Immature natural killer cell (primary cell): ENCODE measurements around the gene GPAT3. TPM values are rescaled to one million over a fixed set of nuclear protein-coding genes. Genes with fewer than 3 reads are reported as not detected.
"Not testable (repeated sequence)": the region's sequence is repeated elsewhere in the genome, so short reads cannot be mapped to it uniquely, and the experiment has no call there.

Source experiments
- DNase-seq, 3 donors: peaks; one replicate each; pipeline ENCODE4 v3.0.0; 2022; ENCODE audit warnings: mixed read lengths in 1 of 3
- H3K27ac Mint-ChIP-seq, 6 donors: one replicate each; pipeline ENCODE4 v1.8.0; 2020; ENCODE audit warnings: mixed read lengths in 6 of 6, mild to moderate bottlenecking in 5 of 6, inconsistent platforms in 4 of 6, moderate library complexity in 3 of 6
- H3K27me3 Mint-ChIP-seq, 3 donors: one replicate each; pipeline ENCODE4 v1.8.0; 2020 to 2021; ENCODE audit warnings: low read depth in 3 of 3, mild to moderate bottlenecking in 3 of 3, mixed read lengths in 3 of 3, moderate library complexity in 3 of 3, inconsistent platforms in 1 of 3
- H3K36me3 Mint-ChIP-seq, 3 donors: one replicate each; pipeline ENCODE4 v1.8.0; 2020; ENCODE audit warnings: mixed read lengths in 3 of 3, inconsistent platforms in 2 of 3, mild to moderate bottlenecking in 2 of 3
- H3K4me1 Mint-ChIP-seq, 2 donors: one replicate each; pipeline ENCODE4 v1.8.0; 2020; ENCODE audit warnings: inconsistent platforms in 2 of 2, mild to moderate bottlenecking in 2 of 2, mixed read lengths in 2 of 2, moderate library complexity in 1 of 2
- H3K4me3 Mint-ChIP-seq, 5 donors: one replicate each; pipeline ENCODE4 v1.8.0; 2020; ENCODE audit warnings: mild to moderate bottlenecking in 5 of 5, mixed read lengths in 5 of 5, inconsistent platforms in 3 of 5, moderate library complexity in 3 of 5
- H3K9me3 Mint-ChIP-seq, 6 donors: one replicate each; pipeline ENCODE4 v1.8.0; 2020; ENCODE audit warnings: mild to moderate bottlenecking in 6 of 6, mixed read lengths in 6 of 6, inconsistent platforms in 4 of 6, moderate library complexity in 3 of 6
- polyA plus RNA-seq, 3 donors: library from polyadenylated mRNA; unstranded; fragments of 300-500 nt; fragmentation: Illumina TruSeq; gene quantifications; one replicate each; pipeline ENCODE4 v1.2.3, GENCODE V29; 2021

Gene GPAT3
- polyA plus RNA-seq, 3 donors from 2014 or later, result 0.56 to 2.1 TPM; not detected in 1

DNA sequence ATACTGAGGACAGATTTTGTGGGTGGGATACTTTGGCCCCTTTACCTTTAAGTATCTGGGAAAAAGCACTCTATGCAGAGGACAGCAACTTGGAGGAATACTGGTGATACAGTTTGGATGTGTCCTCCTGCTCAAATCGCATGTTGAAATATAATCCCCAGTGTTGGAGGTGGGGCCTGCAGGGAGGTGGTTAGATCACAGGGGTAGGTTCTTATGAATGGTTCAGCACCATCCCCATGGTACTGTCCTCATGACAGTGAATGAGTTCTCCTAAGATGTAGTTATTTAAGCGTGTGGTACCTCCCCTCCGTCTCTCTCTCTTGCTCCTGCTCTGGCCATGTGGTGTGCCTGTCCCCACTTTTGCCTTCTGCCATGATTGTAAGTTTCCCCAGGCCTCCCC is 24.6 kb downstream of the GPAT3 start:
- DNase-seq, result no peak
- Mint-ChIP-seq H3K9me3 (no peaks in the 10 kb centered on the region), H3K36me3 (no peaks in the 10 kb centered on the region), H3K4me1 (no peaks in the 10 kb centered on the region), H3K27me3 (peaks cover 0 to 5% (median 0%) of the 10 kb centered on the region in 3 donors), H3K4me3 (no peak overlapping the region), H3K27ac (no peak overlapping the region)

DNA sequence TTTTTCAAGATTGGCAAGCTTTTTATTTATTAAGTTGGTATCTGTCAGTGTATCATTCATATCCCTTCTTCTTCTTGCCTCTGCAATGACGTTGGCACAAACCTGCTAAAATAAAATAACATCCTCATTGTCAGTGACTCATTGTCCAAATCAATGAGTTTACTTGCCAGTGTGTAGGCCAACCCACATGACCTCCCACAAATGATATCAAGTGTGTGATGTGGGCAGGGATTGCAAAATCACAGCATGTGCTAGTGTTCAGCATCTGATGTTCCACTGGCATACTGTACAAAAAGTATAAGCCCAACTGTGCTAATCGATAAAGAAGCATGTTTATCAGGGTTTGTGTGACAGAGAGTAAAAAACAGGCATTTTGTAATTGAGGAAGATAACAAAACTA is 25.5 kb downstream of the GPAT3 start:
- DNase-seq, result no peak
- H3K4me3 Mint-ChIP-seq, result no peak overlapping the region
- no peaks in the 10 kb centered on the region for H3K4me1 Mint-ChIP-seq
- H3K9me3 Mint-ChIP-seq, result no peaks in the 10 kb centered on the region
- no peaks in the 10 kb centered on the region for H3K36me3 Mint-ChIP-seq
- no peak overlapping the region for H3K27ac Mint-ChIP-seq
- H3K27me3 Mint-ChIP-seq, result peaks cover 0 to 5% (median 2%) of the 10 kb centered on the region in 3 donors

DNA sequence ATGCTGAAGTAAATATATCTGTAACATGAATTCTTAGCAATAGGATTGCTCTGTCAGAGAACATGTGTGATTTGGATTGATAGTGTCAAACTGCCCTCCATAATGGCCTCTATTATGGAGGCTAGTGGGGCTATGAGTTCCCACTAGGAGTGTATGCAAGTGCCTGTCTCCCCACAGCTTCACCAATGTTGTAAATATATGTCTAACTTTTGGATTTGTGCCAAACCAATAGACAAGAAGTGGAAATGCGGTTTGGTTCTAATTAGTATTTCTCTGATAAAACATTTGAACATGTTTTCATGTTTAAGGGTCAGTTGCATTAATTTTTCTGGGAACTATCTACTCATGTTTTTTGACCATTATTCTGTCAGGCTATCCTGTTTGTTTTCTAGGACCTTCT is 28.1 kb downstream of the GPAT3 start:
- Mint-ChIP-seq H3K9me3 (no peaks in the 10 kb centered on the region), H3K36me3 (no peaks in the 10 kb centered on the region), H3K27ac (no peak overlapping the region), H3K4me1 (no peaks in the 10 kb centered on the region), H3K4me3 (no peak overlapping the region), H3K27me3 (peaks cover 0 to 4% (median 2%) of the 10 kb centered on the region in 3 donors)
- DNase-seq, result no peak

DNA sequence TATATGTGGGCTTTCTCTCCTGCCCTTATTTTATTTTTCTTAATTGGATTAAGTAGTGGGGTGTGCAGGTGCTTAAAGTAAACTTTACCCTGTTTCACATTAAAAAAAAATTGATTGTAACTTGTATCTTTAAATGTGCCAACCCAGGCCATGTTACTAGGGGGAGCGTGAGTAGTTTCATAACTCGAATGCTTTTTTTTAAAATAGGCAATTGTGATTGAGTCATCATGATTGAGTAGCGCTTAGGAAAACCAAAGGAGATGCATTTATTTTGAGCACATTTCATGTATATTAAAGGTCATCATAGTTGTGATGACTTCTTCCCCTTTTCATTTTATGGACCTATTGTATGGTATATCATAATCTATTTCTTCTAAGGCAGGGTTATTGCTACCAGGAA is 32.2 kb downstream of the GPAT3 start:
- no peak for DNase-seq
- no peaks in the 10 kb centered on the region for H3K4me1 Mint-ChIP-seq
- H3K9me3 Mint-ChIP-seq, result no peaks in the 10 kb centered on the region
- no peak overlapping the region for H3K4me3 Mint-ChIP-seq
- no peaks in the 10 kb centered on the region for H3K36me3 Mint-ChIP-seq
- H3K27ac Mint-ChIP-seq, result no peak overlapping the region
- peaks cover 0 to 2% (median 1%) of the 10 kb centered on the region in 3 donors for H3K27me3 Mint-ChIP-seq

DNA sequence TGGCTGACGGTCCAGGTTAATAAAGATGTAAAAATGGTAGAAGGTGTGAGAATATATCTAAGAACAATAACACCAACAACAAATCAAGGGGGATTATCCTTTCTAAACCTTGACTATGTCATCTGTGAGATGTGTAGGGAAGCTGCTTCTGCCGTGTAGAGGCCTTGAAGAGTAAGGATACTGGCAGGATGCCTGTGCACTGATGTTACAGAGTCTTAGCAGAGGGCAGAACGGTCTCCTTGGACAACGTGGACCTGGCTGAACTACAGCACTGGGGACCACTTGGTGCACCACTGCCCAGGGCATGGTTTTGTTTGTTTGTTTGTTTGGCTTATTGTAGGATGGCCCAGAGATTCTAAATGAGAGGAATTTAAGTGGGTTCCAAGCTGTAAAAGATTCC is 33.5 kb downstream of the GPAT3 start:
- Mint-ChIP-seq H3K4me1 (no peaks in the 10 kb centered on the region), H3K27me3 (peaks cover 0 to 2% (median 1%) of the 10 kb centered on the region in 3 donors), H3K36me3 (no peaks in the 10 kb centered on the region), H3K9me3 (no peaks in the 10 kb centered on the region), H3K4me3 (no peak overlapping the region), H3K27ac (no peak overlapping the region)
- no peak for DNase-seq

DNA sequence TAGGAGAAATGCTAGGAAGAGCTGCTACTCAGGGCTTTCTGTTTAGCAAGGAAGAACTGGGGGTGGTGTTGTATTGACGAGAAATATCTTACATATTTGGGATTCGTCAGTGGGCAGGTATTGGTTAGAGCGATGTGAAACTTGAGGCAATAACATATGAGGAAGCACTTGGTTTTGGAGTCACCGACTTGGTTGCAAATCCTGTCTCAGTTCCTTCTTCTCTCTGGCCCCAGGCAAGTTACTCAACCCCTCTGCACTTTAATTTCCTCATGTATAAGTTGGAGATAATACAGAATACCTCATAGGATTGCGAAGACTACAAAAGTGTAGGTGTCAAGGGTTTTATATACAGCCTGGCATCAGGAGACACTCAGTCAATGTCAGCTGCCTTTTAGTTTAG is 34.1 kb downstream of the GPAT3 start:
- H3K4me3 Mint-ChIP-seq, result no peak overlapping the region
- H3K27ac Mint-ChIP-seq, result no peak overlapping the region
- no peaks in the 10 kb centered on the region for H3K4me1 Mint-ChIP-seq
- DNase-seq, result no peak
- no peaks in the 10 kb centered on the region for H3K9me3 Mint-ChIP-seq
- peaks cover 0 to 2% (median 1%) of the 10 kb centered on the region in 3 donors for H3K27me3 Mint-ChIP-seq
- no peaks in the 10 kb centered on the region for H3K36me3 Mint-ChIP-seq

DNA sequence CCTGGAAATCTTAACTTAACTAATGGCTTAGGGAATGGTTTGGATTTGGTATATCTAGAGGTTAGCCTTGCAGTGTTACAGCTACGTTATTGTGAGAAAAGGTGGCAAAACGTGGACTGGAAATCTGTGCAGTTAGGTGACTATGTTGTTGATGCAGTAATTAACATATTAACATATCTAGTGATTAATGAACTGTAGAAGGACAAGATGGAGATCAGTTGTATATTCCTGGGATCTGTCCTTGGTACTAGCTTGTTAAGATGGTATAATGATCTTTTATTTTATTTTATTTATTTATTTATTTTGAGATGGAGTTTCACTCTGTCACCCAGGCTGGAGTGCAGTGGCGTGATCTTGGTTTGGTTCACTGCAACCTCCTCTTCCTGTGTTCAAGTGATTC is 36.9 kb downstream of the GPAT3 start:
- Mint-ChIP-seq H3K4me3 (no peak overlapping the region), H3K4me1 (no peaks in the 10 kb centered on the region), H3K27ac (no peak overlapping the region), H3K9me3 (no peaks in the 10 kb centered on the region), H3K36me3 (no peaks in the 10 kb centered on the region), H3K27me3 (peaks cover 0 to 2% (median 1%) of the 10 kb centered on the region in 3 donors)
- DNase-seq, result no peak

DNA sequence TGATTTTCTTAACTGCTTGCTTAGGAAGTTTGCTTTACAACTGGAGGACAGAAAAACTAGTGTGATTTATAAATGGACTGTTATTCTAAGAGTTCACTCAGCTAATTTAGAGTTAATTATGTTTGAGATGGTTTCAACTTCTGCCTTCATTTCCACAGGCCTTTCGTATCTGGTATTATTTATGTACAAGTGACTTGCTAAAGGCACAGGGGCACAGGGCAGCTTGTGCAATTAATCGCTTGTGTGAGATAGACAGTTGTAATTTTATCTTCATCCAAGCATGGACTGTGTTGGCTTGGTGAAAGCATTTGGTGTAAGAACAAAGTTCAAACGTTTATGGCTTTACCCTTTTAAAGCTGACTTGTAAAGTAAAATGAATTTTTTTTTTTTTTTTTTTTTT is 38.3 kb downstream of the GPAT3 start:
- H3K9me3 Mint-ChIP-seq, result no peaks in the 10 kb centered on the region
- H3K4me1 Mint-ChIP-seq, result no peaks in the 10 kb centered on the region
- H3K36me3 Mint-ChIP-seq, result no peaks in the 10 kb centered on the region
- DNase-seq, result no peak
- H3K27ac Mint-ChIP-seq, result no peak overlapping the region
- H3K27me3 Mint-ChIP-seq, result peaks cover 1 to 3% (median 2%) of the 10 kb centered on the region in 3 donors
- no peak overlapping the region for H3K4me3 Mint-ChIP-seq

DNA sequence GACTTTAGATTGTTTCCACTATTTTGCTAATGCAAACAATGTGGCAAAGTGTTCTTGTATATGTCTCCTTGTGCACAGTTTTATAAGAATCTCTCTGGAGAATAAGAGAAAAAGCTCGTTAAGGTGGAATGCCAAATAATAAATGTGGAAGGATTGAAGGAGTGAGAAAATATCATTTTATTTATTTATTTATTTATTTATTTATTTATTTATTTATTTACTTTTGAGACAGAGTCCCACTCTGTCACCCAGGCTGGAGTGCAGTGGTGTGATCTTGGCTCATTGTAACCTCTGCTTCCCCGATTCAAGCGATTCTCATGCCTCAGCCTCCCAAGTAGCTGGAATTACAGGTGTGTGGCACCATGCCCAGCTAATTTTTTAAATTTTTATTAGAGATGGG is 40.3 kb downstream of the GPAT3 start:
- not testable (repeated sequence) for H3K36me3 Mint-ChIP-seq, H3K9me3 Mint-ChIP-seq, H3K4me3 Mint-ChIP-seq, H3K4me1 Mint-ChIP-seq, H3K27me3 Mint-ChIP-seq, DNase-seq, H3K27ac Mint-ChIP-seq

DNA sequence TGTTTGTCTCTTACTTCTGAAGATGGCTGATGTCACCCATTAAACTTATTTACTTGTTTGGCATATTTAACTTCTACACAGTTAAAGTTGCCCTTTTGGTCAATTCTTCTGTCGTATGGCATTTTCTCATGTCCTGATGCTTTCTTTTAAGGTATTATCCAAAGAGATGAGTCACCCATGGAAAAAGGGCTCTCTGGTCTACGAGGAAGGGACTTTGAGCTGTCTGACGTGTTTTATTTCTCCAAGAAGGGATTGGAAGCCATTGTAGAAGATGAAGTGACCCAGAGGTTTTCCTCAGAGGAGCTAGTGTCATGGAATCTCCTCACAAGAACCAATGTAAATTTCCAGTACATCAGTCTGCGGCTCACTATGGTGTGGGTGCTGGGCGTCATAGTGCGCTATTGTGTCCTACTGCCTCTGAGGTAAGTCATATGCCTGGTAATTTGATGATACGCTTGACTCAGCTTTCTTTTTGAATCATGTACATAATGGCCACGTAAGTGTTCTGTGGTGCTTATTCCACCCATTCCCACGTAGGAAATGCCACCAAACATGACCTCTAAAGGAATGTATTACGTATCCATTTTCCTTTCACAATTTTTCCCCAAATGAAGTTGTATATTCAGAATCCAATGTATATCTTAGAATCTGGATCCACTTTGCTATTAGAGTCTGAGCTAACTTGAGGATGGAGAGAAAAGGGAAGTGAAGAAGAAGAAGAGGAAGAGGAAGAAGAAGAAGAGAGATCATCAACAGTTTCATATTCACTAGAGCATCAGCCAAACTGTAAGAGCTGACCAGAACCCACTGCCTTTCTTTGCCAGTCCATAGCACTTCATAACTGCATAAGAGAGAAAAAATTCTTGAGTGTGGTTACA is 45.7 kb downstream of the GPAT3 start:
- Mint-ChIP-seq H3K9me3 (no peaks in the 10 kb centered on the region), H3K4me3 (no peak overlapping the region), H3K27ac (no peak overlapping the region), H3K4me1 (no peaks in the 10 kb centered on the region), H3K27me3 (peaks cover 0 to 3% (median 2%) of the 10 kb centered on the region in 3 donors), H3K36me3 (no peaks in the 10 kb centered on the region)
- DNase-seq, result no peak

DNA sequence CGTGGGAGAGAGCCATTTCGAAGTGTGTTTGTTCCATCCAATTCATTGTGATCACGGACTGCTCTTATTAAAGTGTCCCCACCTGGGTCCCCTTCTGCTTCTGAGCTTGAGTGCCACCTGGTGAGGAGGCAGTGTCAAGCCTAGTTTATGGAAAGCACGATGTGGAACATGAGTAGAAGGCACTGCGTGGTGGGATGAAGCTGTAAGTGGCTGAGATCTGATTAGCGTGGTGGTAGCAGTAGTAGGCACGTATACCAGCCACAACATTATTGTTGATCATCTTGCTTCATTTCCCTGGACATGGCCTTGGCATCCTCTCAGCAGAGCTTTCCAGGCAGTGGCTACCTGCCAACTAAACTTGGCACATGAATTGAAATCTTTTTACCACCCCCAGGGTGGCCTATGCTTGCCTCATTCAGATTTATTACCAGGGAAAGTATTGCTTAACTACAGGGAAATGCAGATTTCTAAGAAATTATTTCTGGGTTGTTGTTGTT is 46.4 kb downstream of the GPAT3 start:
- H3K27ac Mint-ChIP-seq, result no peak overlapping the region
- H3K27me3 Mint-ChIP-seq, result peaks cover 0 to 3% (median 2%) of the 10 kb centered on the region in 3 donors
- no peaks in the 10 kb centered on the region for H3K9me3 Mint-ChIP-seq
- no peak for DNase-seq
- no peak overlapping the region for H3K4me3 Mint-ChIP-seq
- no peaks in the 10 kb centered on the region for H3K36me3 Mint-ChIP-seq
- H3K4me1 Mint-ChIP-seq, result no peaks in the 10 kb centered on the region

DNA sequence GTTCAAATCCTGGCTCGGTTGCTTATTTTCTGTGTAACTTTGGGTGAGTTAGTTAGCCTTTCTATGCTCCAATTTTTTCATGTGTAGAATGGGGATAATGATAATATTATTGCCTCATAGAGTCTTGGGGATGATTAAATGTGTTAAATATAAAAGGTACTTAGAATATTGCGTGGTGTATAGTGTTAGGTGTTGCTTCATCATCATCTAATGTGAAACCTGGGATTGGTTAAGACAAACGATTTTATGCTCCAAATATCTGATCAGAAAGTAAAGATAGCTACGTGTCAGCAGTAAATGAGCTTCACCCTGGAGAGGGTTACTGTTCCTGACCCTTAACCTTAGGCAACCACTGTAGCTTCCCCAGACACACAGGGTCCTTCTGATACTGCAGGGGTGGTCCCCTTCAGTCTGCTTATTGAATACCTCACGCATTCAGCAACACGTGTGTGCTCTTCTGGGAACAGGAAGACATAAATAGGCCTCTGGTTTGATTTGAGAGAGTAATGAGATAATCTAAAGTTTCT is 50.1 kb downstream of the GPAT3 start:
- no peaks in the 10 kb centered on the region for H3K4me1 Mint-ChIP-seq
- no peaks in the 10 kb centered on the region for H3K36me3 Mint-ChIP-seq
- H3K27ac Mint-ChIP-seq, result no peak overlapping the region
- H3K4me3 Mint-ChIP-seq, result no peak overlapping the region
- H3K27me3 Mint-ChIP-seq, result no peaks in the 10 kb centered on the region
- no peaks in the 10 kb centered on the region for H3K9me3 Mint-ChIP-seq
- no peak for DNase-seq

DNA sequence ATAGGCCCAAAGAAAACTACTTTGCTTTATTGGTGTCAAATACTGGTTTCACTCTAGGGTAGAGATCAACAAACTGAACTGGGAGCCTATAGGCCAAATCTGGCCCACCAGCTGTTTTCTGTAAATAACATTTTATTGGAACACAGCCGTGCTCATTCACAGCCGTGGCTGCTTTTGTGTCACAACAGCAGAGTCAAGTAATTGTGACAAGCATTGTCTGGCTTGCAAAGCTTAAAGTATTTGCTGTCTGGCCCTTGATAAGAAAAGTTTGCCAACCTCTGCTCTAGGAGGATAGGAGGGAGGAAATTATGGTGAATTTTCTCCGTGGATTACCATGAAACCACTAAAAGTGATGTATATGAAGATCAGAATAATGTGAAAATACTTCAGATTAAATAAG is 53.4 kb downstream of the GPAT3 start:
- H3K9me3 Mint-ChIP-seq, result no peaks in the 10 kb centered on the region
- H3K27me3 Mint-ChIP-seq, result no peaks in the 10 kb centered on the region
- no peak for DNase-seq
- H3K4me1 Mint-ChIP-seq, result no peaks in the 10 kb centered on the region
- H3K4me3 Mint-ChIP-seq, result no peak overlapping the region
- no peaks in the 10 kb centered on the region for H3K36me3 Mint-ChIP-seq
- H3K27ac Mint-ChIP-seq, result no peak overlapping the region

DNA sequence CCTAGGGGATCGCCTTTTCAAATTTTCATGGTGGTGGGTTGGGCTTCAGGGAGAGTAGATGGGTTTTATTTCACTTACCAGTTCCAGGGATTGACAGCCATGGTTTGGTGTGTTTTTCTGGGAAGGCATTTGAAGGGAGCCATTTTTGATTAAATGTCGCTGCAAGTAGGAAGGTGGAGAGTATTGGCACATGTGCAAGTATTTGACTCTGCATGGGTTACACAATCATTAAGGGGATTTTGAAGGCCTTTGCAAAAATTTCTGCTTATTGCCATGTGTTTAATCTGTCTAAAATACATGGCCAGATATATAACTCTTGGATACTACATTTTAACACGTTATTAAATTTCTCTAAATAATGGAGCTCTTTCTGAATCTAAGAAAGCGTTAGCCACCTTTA is 55.1 kb downstream of the GPAT3 start:
- Mint-ChIP-seq H3K27me3 (peaks cover 0 to 4% (median 0%) of the 10 kb centered on the region in 3 donors), H3K4me3 (no peak overlapping the region), H3K9me3 (no peaks in the 10 kb centered on the region), H3K4me1 (no peaks in the 10 kb centered on the region), H3K36me3 (peaks cover 0 to 2% (median 0%) of the 10 kb centered on the region in 3 donors), H3K27ac (no peak overlapping the region)
- DNase-seq, result no peak
